COR-L47 (cell line): Measurements from ENCODE around the gene SLC7A7.
A peak's percentile ranks its signal among the peaks of the same experiment; 100 is the strongest.
"Not testable (repeated sequence)": the region's sequence is repeated elsewhere in the genome, so short reads cannot be mapped to it uniquely, and the experiment has no call there.

Experiments used
- DNase-seq: peaks from one replicate; lab custom pipeline; 2025; lab: John Stamatoyannopoulos, UW

SLC7A7 gene

DNA sequence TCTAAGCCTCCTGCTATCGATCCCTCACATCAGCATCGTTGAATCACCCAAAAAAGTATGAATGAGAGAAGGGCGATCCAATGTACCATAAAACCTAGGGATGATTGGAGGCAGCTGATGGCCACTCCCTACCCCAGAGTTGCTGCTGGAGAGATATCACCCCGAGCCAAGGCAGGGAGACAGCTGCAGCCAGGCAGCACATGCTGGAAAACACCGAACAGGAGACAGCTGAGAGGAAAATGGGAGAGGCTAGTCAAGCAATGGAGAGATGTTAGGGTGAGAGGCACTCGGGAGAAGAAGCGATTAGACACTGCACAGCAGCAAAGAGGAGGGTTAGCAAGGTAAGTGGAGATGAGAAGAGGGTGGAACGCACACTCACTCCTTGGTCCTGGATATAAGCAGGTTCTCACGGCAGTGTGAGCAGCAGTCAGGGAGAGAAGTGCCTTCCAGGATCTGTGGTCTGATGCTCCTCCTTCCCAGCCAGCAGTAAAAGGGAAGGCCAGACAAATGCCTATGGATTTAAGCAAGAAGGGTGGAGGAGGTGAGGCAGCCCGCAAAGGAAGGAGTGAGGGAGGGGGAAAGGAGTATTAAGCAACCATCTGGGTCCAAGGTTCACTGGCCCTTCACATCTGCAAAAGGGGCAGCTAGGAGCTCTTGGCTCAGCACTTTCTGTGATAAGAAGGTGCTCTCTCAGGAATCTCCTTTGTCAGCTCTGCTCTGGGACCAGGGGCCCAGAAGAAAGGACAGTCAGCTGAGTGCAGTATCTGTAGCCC is at the start of gene SLC7A7:
SLC7A7 (minus strand) TSS at position 495 of the 773 bp plus-strand sequence. CDS start 2,037 bp downstream, outside the sequence.
- DNase-seq = no peak

DNA sequence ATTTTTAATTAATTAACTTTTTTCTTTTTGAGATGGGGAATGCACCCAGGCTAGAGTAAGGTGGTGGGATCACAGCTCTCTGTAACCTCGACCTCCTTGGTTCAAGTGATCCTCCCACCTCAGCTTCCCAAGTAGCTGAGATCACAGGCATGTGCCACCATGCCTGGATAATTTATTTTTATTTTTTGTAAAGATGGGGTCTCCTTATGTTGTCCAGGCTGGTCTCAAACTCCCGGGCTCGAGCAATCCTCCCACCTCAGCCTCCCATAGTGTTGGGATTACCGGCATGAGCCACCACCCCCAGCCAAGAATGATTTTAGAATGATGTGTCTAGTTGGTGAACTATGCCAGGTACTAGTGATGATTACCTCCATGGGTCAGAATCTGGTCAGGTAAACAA is 49.7 kb upstream of the SLC7A7 start:
- DNase-seq = no peak

DNA sequence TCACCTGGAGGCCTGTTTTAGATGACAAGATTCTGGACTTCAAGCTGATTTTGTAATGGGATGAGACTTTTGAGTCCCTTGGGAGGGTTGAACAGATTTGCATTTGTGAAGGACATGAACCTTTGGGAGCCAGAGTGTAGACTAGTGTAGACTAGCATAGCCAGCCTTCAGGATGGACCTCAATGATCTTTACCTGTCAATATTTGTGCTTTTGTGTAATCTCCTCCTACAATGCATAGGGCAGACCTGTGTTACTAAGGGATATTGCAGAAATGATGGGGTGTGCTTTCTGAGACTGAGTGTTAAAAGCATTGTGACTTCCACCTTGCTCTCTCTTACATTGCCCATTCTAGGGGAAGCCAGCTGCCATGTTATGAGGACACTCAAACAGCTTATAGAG is 46.4 kb upstream of the SLC7A7 start:
- DNase-seq = no peak

DNA sequence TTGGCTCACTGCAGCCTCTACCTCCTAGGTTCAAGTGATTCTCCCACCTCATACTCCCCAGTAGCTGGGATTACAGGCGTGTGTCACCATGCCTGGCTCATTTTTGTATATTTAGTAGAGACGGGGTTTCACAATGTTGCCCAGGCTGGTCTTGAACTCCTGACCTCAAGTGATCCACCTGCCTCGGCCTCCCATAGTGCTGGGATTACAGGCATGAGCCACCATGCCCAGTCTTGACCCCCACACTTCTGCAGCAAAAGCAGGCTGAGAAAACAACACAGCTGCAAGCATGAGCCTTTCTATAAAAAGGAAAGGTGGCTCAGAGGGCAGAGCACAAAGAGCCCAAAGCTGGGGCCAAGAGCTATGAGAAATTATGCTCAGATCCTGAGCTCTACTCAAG is 45.1 kb upstream of the SLC7A7 start:
- DNase-seq = not testable (repeated sequence)

DNA sequence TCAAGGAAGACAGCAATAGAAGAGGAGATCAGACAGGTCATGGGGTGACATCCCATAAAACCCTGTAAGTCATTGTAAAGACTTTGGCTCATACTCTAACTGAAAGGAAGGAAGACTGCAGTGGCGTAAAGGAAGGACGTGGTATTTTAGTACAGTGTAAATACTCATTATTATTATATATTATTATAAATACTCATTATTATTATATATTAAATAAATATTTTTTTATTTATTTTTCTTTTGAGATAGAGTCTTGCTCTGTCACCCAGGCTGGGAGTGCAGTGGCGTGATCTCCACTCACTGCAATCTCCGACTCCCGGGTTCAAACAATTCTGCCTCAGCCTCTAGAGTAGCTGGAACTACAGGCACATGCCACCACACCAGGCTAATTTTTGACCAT is 41.2 kb upstream of the SLC7A7 start:
- no peak for DNase-seq

DNA sequence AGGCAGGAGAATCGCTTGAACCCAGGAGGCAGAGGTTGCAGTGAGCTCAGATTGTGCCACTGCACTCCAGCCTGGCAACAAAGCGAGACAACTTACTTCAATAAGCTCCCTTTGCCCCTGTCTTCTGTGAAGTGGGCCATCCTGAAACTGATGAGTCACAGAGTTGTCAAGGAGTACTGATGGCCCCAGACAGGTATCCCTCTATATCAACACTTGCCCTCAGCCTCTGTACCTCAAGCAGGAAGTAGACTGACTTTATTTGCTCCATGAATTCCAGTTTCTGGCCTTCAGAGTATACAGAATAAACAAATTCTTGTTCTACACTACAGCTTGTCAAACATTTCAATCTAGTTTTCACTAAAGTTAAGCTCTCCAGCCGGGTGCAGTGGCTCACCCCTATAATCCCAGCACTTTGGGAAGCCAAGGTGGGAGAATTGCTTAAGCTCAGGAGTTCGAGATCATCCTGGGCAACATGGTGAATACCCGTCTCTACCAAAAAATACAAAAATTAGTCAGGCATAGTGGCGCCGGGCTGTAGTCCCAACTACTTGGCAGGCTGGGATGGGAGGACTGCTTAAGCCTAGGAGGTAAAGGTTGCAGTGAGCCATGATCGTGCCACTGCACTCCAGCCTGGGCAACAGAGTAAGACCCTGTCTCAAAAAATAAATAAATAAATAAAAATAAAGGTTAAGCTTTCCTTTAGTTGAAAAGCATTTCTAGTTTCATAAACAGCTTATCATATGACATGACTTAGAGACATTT is 39.9 kb upstream of the SLC7A7 start:
- no peak for DNase-seq

DNA sequence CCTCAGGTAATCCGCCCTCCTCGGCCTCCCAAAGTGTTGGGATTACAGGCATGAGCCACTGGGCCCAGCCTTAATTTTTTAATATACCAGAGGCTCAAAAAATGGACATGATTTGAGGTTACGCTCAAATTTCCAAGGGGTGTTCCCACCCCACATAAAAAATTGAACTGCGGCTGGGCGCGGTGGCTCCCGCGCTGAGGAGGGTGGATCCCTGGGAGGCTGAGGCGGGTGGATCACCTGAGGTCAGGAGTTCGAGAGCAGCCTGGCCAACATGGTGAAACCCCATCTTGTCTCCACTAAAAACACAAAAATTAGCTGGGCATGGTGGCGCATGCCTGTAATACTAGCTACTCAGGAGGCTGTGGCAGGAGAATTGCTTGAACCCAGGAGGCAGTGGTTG is 39.1 kb upstream of the SLC7A7 start:
- not testable (repeated sequence) for DNase-seq

DNA sequence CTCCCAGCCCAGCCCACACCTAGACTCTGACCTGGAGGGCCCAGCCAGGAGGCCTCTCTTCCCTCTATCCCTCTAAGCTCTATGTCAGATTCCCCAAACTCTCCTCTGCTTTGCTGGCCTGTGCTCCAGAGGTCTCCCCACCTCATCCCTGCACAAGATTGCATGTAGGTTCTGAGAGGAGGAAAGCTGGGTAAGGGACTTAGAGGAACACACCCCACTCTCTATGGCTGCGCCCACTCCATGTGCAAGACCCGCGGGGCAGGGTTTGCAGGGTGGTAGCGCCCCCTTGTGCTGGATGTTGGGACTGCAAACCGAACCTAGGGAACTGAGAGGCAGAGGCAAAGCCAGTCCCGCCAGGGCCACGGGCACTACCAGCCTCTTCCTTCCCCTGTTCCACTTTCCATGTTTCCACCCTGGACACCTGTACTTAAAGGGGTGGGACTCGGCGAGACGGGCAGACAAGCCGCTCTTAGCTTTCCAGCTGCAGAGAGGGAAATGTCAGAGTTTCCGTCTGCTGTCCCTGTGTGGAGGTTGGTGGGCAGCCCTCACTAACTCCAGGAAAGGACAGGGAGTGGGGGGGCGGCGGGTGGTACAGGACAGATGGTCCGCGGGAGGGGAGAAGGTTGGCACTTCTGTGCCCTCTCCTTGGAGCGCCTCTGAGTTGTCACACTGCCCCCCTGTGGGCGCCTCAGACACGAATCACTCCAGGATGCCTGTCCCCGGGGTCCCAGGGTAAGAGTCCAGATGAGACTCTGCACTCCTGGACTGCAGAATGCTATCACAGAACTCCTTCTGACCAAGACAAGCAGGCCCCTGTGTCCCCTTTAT is 37.9 kb upstream of the SLC7A7 start:
- DNase-seq = peak; percentile 65

DNA sequence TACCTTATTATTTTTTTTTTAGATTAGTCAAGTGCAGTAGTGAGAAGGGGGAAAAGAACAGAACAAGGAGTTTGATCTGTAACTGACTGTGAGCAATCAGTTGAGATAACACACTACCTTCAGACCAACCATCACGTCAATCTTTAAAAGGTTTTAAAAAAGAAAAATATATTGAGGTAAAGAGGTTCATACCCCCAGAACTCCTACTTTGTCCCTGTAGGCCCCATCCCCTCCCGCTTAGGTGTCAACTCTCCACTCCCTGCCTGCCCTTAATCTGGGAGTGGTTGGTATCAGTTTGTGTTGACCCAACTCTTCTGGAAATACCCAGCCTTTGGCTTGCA is 37.3 kb upstream of the SLC7A7 start:
- no peak for DNase-seq

DNA sequence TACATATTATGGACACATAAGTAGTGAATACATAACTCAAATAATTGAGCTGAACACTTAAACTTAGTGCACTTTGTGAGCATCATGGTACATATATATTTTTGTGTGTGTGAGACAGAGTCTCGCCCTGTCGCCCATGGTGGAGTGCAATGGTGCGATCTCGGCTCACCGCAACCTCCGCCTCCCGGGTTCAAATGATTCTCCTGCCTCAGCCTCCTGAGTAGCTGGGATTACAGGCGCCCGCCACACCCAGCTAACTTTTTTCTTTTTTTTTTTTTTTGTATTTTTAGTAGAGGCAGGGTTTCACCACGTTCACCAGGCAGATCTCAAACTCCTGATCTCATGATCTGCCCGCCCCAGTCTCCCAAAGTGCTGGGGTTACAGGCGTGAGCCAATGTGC is 36.9 kb upstream of the SLC7A7 start:
- DNase-seq = not testable (repeated sequence)

DNA sequence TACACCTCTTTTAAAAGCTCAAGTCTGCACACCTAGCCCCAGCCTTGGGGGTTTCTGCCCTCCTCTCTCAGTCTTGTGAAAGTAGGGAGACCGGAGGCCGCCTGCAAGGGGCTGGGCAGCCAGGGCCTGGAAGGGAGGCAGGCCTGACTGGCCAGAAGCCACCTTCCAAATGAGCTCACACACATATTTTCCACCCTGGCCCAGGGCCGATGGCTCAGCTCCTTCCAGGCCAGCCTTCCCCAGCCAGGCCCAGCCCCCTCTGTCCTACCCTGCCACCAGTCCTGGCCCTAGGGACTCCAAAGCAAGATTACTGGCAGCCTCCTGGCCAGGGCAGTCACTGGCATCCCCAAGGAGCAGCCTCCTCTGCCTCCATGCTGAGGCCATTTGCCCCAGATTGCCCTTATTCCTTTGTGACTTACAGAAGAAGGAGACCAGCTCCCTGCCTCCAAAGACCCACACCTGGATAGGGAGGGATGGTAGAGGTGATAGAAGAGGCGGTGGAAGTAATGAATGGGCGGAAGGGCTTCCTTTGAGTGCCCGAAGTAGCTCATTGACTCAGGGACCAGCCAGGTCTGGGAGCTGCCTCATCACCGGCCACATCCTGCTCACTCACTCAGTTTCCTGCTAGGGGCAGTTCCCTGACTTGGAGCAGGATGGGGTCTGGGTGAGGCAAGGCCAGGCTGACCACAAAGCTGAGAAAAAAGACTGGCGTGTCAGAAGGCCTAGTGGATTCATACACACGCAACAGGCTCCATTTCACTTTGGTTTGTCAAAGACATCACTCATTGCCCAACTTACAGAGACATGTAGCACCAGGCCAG is 35.9 kb upstream of the SLC7A7 start:
- no peak for DNase-seq

DNA sequence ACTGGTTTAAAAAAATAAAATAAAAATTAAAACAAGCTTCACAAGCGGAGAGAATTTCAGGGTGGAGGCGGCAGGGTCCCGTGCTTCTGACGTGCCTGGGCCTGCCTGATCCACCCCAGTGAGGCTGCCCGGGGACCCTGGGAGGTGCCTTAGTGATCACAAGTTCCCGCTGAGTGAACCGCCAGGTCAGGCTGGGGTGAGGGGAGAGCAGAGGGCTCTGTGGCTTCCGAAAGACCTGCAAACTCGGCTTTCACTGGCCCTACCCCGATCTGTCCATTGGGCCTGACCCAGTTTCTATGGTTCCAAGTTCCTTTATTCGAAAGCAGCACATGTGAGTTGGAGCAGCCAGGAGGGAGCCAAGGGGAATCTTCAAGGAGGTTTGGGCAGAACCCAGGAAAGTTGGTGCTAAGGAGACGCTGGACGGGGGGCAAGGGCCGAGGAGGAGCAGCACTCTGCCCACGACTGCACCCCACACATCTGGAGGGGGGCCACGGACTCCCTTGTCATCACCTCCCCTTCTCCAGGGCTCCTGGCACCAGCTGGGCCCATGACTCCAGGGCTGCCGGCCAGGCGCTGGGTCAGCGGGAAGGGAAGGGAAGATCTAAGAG is 34.1 kb upstream of the SLC7A7 start:
- no peak for DNase-seq

DNA sequence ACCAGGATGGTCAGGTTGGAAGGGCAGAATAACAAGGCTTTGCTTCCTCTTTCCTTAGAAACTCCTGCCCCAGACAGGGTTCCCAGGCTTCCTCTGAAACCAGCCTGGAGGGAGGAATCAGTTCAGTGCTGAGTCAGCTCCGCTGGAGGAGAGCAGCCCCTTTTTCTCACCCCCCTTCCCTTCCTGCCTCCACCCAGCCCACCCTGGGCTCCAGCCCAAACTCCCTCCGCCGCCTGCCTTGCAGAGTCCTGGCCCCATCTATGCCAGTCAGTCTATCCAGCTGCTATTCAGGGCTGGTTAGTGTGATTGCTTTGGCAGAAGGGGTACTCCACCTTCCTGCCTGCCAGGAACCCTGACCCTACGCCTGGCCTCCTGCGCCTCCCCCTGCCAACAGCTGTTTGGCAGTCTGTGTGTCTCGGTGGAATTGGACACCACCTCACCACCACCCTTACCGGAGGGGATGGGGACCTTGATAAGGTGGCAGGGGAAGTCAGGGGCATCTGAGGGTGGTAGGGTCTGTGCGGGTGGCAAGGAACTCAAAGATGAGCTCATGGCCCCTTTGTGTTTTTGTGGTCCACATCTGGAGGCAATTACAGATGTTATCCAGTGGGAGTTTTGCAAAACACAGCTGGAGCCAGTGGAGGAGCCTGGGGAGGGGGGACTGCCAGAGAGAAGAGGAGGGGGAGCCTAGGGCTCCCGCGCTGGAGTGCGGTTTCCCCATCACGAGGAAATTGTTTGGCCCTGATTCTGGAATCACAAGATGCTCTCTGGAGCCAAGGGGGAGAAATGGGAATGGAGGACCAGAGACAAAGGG is 33.3 kb upstream of the SLC7A7 start:
- DNase-seq = no peak

DNA sequence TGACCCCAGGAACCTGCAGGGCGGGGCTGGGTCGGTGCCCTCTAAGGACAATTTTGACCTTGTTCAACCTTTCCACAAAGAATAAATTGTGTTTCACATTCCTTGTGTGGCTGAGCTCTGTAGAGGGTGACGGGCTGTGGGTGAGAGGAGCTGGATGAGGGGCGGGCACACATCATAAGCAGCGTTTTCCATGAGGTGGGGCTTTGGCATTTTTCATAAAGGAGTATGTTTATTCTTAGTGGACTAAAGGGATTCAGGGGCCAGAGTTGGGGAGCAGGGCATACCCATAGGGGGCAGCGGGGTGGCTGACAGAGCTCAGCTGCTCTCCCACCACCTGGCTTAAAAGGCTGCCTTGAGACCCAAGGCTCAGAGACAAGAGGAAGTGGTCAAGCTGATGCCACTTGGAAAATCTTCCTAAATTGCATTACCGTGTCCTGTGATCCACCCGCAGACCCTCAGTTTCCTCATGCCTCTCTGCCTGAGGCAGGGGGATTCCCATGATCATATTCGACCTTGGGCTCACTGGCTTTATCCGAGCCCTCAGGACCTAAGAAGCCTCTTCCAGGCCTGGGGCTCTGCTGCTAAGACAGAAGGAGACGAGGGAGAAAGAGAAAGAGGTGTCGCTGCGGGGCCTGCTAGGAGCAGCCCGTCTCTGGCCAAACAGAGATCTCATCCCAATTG is 32.6 kb upstream of the SLC7A7 start:
- DNase-seq = no peak

DNA sequence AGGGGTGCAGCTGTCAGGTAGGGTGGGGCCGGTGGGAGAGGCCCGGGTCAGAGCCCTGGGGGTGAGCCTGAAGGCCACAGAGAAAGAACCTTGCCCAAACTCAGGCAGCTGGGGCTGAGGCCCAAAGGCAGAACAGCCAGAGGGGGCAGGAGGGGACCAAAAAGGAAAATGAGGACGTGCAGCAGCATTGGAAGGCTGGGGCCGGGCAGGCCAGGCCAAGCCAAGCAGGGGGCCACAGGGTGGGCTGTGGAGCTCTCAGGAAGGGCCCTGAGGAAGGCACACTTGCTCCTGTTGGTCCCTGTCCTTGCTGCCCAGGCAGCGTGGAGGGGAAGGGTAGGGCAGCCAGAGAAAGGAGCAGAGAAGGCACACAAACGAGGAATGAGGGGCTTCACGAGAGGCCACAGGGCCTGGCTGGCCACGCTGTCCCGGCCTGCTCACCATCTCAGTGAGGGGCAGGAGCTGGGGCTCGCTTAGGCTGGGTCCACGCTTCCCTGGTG is 31.6 kb upstream of the SLC7A7 start:
- DNase-seq = no peak

DNA sequence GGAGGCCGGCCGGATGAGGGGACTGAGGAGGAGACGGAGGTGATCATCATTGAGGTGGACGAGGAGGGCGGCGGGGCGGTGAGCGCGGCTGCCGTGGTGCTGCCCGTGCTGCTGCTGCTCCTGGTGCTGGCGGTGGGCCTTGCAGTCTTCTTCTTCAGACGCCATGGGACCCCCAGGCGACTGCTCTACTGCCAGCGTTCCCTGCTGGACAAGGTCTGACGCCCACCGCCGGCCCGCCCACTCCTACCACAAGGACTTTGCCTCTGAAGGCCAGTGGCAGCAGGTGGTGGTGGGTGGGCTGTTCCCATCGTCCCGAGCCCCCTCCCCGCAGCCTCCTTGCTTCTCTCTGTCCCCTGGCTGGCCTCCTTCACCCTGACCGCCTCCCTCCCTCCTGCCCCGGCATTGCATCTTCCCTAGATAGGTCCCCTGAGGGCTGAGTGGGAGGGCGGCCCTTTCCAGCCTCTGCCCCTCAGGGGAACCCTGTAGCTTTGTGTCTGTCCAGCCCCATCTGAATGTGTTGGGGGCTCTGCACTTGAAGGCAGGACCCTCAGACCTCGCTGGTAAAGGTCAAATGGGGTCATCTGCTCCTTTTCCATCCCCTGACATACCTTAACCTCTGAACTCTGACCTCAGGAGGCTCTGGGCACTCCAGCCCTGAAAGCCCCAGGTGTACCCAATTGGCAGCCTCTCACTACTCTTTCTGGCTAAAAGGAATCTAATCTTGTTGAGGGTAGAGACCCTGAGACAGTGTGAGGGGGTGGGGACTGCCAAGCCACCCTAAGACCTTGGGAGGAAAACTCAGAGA is 30.8 kb upstream of the SLC7A7 start:
- DNase-seq = no peak

DNA sequence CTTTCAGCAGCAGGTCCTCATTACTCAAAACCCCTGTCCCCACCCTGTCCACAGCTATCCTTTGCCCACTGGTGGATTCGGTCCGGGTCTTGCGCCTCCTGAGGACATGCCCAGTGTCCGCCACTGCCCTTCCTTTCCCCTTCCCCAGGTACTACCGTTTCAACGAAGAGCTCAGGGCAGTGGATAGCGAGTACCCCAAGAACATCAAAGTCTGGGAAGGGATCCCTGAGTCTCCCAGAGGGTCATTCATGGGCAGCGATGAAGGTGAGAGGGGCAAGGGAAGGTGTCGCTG is 29.8 kb upstream of the SLC7A7 start:
- no peak for DNase-seq

DNA sequence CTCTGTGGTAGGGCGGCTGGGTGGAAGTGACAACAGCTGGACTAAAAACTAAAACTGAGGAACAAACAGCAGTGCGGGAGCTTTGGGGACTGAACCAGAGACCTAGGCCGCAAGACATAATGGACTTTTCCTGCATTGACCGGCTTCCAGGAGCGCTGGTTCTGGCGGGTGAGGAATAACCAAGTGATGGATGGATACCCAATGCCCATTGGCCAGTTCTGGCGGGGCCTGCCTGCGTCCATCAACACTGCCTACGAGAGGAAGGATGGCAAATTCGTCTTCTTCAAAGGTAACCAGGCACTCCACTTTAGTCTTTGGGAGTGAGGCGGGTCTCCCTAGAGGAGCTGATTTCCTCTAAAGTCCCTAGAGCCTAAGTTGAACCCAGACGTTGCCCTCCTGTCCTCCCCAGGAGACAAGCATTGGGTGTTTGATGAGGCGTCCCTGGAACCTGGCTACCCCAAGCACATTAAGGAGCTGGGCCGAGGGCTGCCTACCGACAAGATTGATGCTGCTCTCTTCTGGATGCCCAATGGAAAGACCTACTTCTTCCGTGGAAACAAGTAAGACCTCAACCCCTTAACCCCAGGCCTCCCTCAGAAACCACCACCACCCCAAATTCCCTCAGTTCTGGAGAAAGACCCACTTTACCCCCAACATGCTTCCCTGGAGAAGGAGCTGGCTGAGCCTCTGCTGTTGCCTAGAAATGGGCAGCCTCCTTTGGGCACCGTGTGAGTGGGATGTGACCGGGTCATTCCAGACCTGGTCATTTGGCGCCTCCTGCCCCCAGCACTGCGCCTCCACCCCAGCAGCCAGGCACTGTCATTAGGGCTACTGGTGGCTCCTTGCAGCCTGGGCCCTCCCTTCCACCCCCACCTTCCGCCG is 29.2 kb upstream of the SLC7A7 start:
- no peak for DNase-seq
